ENCODE results near the gene TDRD3. TPM values are rescaled to one million over a fixed set of nuclear protein-coding genes. Genes with fewer than 3 reads are reported as not detected.

TDRD3 gene
- total RNA-seq: 42.0 and 42.7 TPM in 2 replicates

DNA sequence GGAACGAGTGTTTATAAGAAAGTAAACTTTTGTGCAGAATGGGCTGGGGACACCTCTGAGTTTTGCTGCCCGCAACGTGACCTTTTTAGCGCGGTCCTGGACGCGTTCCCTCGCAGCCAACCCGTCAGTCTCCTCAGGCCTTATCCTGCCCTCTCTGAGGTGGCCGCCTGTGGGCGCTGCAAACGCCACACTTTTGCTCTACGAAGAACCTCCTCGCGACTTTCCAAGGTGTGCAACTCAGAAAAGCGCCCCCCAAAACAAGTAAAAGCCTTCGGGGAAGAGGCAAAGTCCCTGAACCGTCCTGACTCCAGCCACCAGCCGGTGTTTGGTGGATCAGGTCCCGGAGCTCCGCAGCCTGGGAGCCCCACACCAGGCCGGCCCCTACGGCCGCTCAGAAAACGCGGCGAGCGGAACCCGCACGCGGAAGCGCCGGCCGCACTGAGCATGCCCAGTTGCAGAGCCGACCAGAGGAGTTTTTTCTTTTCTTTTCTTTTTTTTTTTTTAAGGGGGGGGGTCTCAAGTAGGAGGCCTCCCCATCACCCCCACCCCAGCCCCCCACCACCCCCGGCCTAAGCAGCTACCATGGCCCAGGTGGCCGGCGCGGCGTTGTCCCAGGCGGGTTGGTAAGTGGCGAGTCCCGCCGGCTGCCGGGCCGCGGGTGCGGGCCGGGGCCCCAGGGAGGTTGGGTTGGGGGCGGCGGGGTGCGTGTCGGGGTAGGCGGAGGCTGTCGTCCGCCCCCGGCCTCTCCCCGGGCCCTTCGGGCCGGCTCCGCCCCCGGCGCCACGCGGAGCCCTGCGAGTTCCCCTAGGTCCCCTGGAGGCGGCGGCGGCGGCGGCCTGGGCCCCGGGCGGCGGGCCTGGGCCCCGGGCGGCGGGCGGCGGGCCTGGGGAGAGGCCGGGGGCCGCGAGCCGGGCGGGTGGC is at the start of gene TDRD3:
Gene TDRD3, plus strand, starts transcription at position 438 of the 921 bp plus-strand sequence. Its CDS starts 145 bp downstream, at position 583.

Small RNA genes within 50 kb of the gene (small RNA-seq; reads per million reads assigned to genes)
- gene RNA5SP31: not detected

Other genes starting within 250 kb of the TDRD3 start
- gene DIAPH3, start 233.3 kb upstream of the TDRD3 start, total RNA-seq: 31.4 and 35.7 TPM in 2 replicates

Measured in articular chondrocyte of knee joint (primary cell).